GM18508 (cell line): ENCODE measurements around the gene FSTL5.

Experiments used
- ATAC-seq: cut with Tn5 transposase; IDR thresholded peaks from one replicate; pipeline ENCODE4 v1.9.1; 2021; ENCODE audit warnings: moderate number of reproducible peaks; ENCODE audit not compliant: insufficient read depth, unreplicated experiment

The FSTL5 gene

DNA sequence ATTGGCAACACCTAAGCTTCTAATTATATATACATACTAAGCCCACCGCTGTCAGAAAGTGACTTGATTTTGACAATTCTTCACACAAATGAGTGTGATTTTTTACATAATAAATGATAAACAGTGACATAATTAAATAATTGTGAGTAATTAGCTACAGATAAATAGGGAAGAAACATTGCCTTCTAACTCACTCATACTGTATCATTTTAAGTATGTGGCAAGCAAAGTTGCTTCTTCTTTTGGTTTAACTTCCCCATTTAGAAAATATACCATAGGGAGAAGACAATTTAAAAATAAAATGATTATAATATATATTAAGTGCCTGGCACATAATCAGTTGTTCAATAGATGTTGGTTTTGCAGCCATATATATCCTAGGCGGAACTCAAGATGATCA, 644.2 kb downstream of the FSTL5 start:
- ATAC-seq = no peak

DNA sequence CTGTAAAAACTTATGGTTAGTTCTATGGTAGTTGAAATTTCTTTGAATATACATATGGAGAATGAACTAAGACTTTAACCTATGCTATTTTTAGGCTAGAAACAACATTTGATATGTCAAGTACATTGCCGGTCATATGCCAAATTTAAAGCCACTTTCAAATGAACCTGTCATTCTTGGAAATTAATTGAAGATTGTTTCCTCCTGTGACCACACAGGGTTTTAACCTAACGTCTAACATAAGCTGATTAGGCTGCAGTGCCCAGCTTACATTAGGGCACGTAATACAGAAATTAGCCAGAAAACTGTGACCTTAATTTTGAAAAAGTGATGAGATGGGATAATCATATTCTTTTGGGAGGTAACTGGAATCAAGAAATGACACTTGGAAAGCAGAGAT, 645.9 kb downstream of the FSTL5 start:
- ATAC-seq = no peak

DNA sequence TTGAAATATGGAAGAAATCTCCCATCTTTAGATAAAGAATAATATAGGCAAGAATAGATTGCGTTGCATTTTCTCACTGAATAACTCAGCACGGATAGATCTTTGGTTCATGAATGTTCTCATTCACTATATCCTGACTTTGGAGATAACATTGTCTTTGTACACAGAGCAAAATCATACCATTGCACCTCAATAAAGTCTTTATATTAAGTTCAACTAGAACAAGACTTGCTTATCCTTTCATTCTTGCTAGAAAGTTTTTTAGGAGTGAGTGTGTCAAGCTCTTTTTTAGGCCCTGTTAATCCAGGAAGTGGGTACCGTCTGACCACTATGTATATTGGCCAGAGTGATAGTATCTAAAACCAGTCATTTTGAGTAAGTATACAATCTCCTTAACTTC, 658.7 kb downstream of the FSTL5 start:
- no peak for ATAC-seq

DNA sequence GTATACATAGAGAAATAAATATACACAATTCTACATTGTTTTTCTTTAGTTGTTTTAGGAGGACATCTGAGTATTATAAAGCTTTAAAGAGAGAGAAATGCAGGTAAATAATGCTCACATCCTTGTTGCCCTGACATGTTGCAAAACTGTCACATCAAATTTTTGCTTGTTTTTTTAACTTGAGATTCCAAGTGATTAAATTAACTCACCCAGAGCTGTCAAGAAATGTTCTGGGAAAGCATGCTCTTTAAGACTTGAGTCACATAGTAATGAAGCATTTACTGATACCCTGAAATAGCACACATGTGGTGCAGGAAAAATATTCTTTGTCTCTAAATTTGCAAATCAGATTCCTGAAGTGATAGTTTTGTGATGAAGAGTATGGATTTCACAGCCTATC, 665.6 kb downstream of the FSTL5 start:
- ATAC-seq = no peak

DNA sequence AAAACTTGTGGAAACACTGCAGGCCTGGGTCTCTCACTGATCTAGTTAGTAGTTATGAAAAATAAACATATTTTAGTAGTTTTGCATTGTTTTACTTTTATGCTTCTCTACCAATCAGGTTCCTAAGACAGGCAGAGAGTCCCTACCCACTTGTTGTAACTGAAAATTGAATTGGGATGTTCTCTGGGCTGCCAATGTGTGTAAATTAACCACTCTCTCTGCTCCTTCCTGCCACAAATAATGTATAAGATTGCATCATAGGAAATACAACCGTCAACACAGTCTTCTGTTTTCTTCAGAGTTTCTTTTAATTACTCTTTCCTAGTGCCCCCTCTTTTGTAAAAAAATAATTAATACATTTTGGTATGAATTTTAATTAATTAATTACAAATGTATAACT, 677.3 kb downstream of the FSTL5 start:
- ATAC-seq = no peak

DNA sequence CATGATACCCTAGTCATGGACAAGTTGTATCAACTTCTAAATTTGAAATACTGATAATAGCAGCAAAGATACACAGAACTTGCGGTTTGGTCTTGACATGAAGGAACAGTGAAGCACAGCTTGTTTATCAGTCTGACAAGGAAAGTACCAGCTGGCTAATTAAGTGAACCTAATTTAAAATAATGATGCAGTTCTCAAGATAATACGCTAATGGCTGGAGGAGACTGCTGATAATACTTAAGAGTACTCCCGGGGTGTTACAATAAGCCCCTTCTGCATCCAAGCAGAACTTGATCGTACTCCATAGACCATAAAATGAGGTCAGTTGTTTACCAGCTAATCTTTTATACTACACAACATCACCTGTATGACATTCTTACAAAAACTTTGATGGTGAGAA, 697.5 kb downstream of the FSTL5 start:
- ATAC-seq = no peak

DNA sequence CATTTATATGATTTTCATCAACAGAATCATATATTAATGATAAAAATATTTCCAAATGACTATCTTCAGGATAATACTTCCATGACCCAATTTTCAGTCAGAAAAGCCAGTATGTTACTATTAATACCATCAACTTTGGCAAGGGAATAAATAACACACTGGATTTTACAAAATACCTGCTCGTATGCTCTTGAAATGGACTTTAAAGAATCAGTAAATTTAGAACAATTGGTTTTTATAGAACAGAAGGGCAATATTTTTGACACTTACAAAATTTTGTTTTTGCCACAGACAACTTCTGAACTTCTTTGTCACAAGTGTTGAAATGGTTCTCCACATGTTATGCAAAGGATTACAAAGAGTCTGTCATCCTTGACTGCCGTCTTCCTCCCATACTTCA, 700.4 kb downstream of the FSTL5 start:
- ATAC-seq = no peak

DNA sequence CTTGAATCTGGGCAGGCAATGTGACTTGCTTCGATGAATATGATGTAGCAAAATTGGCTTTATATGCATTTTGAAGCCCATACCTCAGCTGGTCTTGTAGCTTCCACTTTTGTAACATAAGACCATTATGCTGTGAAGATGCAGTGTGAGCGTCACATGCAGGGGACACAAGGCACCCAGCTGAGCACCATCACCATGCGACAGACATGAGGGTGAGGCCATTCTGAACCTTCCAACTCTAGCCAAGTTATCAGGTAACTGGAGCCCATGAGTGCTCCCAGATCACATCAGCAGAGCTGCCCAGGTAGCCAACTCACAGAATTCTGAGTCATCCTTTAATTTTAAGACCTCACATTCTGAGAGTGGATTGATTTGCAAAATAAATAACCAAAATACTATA, 705.9 kb downstream of the FSTL5 start:
- no peak for ATAC-seq

DNA sequence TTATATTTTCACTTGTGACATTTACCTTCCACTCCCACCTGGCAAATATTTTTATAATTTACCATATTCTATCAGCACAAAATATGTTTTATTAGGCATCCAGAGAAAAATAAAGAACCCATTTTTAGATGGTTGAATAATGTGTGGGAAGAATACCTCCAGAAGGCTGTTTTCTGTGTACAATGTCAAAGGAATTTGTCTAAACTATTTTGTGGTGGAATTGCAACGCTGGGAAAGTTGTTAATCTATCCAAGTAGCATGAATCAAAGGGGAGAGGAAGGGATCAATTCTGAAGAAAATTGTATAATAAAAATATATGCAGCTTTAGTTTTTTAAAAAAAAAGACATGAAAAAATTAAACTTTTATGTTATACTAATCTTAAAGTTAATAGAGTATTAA, 706.5 kb downstream of the FSTL5 start:
- no peak for ATAC-seq

DNA sequence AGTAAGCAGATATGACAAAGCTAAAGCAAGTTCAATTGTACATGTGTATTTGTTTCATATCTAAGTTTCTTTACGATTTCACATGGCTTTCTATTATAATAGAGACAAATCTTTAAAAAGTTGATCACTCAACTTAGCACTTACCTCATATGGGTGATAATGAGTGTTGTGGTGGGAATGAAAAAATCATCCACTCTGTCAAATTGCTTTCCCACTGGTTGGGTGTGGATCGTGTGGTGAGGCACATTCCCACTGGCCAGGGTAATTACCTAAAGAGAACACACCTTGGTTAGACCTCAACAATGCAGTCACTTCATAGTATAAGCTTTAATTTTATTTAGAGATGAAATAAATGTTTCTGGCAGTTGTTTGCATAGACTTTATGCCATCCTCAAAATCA, 708.9 kb downstream of the FSTL5 start:
- no peak for ATAC-seq

DNA sequence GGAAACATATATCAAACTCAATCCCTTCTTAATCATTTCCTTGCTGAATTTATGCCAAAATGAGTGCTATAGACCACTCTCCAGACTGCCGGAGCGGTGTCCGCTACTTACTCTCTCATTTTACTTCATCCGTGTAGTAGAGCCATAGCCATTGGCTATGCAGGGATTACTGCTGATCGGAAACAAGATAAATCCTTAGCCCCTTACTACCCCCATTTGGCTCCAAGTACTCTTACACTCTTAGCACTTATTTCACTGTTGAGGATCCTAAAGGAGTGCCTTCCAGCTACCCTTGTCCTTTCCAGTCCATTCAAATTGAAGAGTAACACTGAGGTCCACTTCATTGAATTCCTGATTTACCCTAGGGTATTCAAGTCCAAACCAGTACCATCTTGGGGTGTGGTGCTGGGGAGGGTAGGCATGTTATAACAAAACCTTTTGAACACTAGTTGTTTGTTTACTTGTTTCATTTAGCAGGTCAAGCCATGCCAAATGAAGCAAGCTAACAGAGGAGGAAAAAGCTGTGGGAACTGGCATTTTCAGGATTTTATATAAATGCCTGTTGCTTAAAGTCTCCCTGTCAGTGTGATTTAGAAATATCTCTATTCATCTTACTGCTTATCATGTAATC, 715.1 kb downstream of the FSTL5 start:
- no peak for ATAC-seq

DNA sequence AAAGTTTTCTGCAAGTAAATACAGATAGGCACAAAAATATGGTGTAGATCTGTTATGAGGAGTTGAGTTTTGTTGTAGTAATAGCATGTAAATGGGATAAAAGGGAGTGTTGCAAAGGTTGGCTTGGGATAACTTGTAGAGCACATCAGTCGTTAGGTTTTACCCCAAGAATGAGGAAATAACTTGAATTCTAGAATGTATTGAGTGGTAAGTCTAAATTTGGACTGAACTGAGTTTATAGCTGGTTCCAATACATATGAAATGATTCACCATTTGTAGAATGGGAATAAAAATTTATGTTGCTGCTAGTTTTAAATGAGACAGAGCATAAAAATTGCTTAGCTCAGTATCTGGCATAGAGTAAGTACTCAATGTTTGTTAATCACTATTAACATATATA, 719.2 kb downstream of the FSTL5 start:
- ATAC-seq = no peak

DNA sequence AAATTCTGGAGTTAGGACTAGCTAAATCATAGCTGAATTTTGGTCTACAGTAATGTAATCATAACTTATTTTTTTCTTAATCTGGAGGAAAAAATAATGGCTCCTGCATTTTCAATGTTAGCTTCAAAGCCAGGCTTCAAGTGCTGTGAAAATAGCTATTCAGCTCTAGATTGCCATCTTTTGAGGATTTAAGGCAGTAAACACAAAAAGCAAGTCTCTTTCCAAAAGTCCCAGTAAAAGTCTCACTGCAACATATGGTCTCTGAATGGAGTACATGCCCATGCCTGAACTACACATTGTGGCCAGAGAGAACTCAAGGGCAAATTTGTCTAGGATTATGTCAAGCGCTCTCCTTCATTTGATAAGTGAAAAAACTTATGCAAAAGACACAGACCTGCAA, 720.9 kb downstream of the FSTL5 start:
- no peak for ATAC-seq

DNA sequence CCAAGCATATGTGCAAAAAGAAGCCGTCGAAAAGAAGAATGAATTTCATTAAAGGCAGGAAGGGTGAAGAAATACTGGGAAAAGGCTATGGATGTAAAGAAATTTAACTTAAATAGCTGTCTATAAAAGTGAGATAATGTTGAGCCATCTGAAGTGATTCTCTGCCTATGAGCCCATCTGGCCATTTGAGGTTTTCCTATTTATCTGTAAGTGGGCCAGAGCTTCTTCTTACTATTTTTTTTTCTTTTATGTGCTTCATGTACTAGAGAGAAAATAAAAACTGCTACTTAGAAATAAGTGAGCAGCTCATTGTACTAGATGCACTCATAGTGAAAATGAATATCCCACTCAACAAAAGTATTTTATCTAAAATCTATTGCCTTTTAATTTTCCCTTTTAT, 725.7 kb downstream of the FSTL5 start:
- ATAC-seq = no peak

DNA sequence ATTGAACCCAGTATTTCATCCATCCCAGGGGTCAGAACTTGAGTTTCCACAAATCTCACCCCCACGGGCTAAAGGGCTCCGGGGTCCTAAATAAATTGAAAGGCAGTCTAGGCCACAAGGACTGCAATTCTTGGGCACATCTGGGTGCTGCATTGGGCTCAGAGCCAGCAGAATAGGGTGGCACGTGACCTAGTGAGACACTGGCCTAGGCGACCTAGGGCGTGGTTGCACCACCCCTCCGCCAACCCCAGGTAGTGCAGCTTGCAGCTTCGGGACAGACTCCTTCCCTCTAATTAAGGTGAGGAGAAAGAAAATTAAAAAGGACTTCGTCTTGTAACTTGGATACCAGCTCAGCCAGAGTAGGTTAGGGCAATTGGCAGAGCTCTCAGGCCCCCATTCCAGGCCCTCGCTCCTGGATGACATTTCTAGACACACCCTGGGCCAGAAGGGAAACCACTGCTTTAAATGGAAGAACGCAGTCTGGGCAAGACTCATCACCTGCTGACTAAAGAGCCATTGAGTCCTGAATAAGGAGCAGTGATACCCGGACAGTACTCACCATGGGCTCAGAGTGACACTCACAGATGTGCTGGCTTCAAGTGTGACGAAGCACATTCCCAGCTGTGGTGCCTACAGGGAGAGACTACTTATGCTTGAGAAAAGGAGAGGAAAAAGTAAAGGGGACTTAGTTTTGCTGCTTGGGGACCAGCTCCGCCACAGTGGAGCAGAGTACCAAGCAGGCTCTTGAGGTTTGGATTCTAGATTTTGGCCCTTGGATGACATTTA, 735.4 kb downstream of the FSTL5 start:
- ATAC-seq = no peak

DNA sequence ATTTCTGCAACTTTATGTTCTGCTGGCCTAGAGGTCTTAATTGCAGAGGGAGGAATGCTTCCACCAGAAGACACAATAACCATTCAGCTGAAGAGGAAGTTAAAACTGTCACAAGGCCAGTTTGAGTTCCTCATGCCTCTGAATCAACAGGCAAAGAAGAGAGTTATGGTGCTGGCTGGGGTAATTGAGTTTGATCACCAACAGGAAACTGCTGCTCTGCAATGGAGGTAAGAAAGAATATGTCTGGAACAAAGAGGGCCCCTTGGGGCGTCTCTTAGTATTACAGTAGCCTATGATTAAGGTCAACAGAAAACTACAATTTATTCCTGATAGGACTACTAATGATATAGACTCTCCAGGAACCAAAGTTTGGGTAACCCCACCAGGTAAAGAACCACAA, 744.0 kb downstream of the FSTL5 start:
- ATAC-seq = no peak

DNA sequence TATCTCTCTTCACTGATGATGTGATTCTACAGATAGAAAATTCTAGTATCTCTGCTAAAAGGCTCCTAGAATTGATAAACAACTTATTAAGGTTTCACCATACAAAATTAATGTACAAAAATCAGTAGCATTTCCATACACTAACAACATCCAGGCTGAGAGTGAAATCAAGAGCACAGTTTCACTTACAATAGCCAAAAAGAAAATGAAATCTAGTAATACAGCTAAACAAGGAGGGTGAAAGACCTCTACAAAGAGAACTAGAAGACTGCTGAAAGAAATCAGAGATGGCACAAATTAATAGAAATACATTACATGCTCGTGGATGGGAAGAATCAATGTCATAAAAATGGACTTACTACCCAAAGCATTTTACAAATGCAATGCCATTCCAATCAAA, 751.9 kb downstream of the FSTL5 start:
- ATAC-seq = no peak

DNA sequence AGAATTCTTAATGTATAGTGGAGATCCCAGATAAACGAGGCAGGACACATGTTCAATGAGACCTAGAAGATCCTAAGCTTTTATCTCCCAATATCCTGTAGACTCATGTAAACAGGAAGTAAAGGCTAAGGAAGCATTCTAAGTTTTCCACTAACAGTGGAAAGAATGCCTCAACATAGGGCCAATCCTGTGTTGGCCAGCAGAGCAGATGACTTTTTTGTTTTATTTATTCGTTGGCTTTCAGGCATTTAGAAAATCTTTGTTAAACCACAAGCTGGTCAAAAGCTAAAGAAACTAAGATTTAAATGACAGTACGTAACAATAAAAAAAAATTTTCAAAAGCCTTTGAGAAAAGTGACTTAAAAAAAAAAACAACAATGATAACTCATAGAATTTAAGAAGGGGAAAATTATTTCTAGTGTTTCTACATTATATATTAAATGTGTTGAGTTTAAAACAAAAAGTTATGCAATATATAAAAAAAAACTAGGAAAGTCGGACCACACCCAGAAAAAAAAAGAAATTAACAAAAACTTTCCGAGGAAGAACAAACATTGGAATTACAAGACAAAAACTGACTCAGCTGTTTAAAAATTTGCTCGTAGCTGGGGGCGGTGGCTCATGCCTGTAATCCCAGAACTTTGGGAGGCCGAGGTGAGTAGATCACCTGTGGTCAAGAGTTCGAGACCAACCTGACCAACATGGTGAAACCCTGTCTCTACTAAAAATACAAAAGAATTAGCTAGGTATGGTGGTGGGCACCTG, 759.3 kb downstream of the FSTL5 start:
- no peak for ATAC-seq

DNA sequence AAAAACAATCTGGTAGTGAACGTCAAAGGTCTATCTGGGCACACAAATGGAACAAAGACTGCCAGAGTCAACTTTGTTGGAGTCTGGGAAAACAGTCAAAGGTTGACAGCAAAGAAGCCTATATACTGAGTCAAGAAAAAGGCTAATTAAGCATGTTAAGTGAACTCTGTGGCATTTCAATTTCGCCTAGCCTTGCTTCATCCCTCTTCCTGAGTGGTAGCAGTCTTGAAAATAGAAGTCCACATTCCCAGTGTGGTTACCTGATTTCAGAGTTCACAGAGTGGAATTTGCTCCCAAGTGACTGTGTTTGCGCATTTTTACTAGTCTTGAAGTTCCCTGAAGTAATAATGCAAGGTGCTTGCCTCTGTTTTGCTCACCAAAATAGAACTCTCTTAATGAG, 760.0 kb downstream of the FSTL5 start:
- no peak for ATAC-seq

DNA sequence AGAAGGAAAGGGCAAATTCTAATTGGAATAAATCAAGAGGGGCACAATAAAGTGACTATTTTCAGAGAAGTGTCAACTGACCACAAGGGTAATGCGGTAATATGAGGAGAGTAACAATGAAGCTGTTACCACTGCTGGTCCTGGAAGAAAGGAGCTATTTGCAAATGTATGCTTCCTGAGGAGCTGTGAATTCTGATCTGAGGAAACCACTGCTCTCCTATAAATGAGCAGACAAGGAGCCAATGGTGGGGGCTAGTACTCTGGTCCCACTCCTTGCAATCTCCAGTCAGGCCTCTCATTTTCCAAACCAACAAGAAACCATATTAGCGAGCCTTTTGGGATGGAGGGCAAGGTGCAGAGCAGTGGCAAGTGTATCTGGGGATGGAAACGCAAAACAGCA, 770.2 kb downstream of the FSTL5 start:
- no peak for ATAC-seq

DNA sequence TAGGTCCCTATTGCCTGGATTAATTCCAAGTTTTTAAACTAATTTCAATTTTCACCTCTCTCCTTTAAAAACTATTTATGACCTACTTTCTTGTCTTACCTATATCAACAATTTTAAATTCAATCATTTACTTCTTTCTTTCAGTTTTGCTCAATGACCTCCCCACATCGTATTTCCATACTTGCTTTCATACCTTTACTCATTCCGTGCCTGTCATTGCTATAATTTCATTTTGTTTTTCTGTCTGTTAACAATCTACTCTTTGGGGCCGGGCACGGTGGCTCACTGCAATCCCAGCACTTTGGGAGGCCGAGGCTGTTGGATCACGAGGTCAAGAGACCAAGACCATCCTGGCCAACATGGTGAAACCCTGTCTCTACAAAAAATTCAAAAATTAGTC, 781.1 kb downstream of the FSTL5 start:
- no peak for ATAC-seq

DNA sequence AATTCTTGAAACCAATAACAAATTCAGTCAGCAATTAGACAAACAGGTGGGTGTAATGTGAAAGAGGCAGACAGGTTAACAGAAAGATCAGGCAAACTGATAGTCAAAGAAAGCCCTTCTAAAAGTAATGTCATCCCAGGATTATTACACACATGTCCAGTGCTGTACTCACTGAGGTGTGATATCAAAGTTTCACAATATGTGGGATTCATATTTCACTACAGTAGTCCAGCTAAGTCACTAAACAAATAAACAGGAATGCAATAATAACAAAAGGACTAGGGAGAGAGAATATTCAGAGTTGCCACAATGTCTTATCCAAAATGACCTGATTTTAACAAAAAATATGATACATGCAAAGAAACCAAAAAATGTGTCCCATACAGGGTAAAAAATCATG, 787.5 kb downstream of the FSTL5 start:
- ATAC-seq = no peak
